H1 (cell line): Measurements from ENCODE around the gene RTP2. TPM values are rescaled to one million over a fixed set of nuclear protein-coding genes. Genes with fewer than 3 reads are reported as not detected.

Experiments used
- EP300 ChIP-seq, 2 experiments: IDR thresholded peaks; 1 replicate in 1 of 2; 2 replicates in 1 of 2; pipeline ENCODE4 v1.6.1; 2011 to 2012; ENCODE audit warnings: low read depth in 2 of 2, low read length in 2 of 2, mild to moderate bottlenecking in 2 of 2, borderline replicate concordance in 1 of 2, inconsistent platforms in 1 of 2, moderate library complexity in 1 of 2
- RBBP5 ChIP-seq: IDR thresholded peaks from 2 replicates; pipeline ENCODE4 v1.7.1; 2012; ENCODE audit warnings: low read depth, mild to moderate bottlenecking, inconsistent platforms, low read length, moderate library complexity, borderline replicate concordance
- SUZ12 ChIP-seq: fragments of 200-600 bp; sonication (generic); IDR thresholded peaks from 2 replicates; pipeline ENCODE4 v1.6.1; 2012; ENCODE audit warnings: mild to moderate bottlenecking, inconsistent platforms, low read length, moderate library complexity, mixed read lengths
- TBP ChIP-seq: IDR thresholded peaks from 2 replicates; pipeline ENCODE4 v1.6.1; 2011; ENCODE audit warnings: low read depth, low read length, improper control_type of control experiment
- polyA plus RNA-seq, 7 experiments: library from polyadenylated mRNA; depleted of rRNA in 3 of 7; stranded (reverse) in 5 of 7; unstranded in 2 of 7; fragments of >200 nt in 5 of 7; fragments of 200-250 nt in 2 of 7; gene quantifications; 1 replicate in 5 of 7; 2 replicates in 1 of 7; 4 replicates in 1 of 7; pipeline versions ENCODE4 v1.2.1 to v1.2.3, GENCODE V29; 2011 to 2013; ENCODE audit warnings: missing spikeins in 2 of 7, mixed read lengths in 2 of 7
- total RNA-seq: library from RNA; stranded (reverse); fragmentation: NEBNext Ultra II Directional; extraction: Animal tissue kit (Norgen Biotek cat#: 25700); gene quantifications from 2 replicates; pipeline ENCODE4 v1.2.1, GENCODE V29; 2021

Gene RTP2
- total and polyA plus RNA-seq, 2 of the 8 experiments (the other 6 are each of a cell fraction or from before 2014, with no cell fraction given), result not detected

DNA sequence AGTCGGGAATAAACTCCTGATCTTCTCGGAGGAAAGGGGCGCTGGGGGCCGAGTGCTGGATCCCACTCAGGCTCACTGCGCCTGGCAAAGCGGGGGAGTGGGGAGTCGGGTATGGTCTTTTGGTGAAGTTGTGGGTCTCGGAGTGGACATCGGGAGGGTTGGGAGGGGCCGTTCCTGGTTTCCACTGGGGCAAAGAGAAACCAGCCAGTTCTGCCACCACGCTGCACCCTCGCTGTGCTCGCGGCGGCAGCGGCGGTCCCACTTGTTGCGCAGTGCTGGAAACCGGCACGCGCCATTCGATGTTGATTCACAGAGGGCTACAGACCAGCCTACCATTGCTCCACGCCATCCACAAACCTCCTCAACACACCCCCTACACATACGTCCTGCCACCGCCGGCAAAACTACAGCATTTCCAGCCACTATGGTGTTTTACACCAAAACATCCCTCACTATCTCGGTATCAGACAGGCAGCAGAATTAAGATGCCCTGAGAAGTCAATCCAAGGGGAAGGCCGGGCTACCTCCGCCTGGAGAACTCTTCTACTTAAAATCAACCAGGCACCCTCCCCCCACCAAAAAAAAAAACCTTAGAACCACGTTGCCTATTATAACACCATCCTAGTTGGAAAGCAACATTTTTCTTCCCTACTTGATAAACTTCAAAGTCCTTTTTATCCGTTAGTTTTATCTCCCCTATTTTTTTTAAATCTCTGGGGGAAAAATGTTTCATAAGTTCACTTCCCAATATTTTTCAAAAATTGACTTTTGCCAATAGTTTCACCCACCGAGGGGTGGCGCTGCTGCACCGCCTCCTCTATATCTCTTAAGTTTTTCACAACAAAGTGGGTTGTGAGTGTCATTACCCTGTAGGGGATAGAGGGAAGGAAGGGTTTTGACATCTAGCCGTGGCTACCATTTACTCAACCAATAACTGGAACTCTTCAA lies 39.3 kb upstream of the RTP2 start (continued):
- TF ChIP-seq SUZ12 (no peak), EP300 (IDR thresholded peaks at IDR 0.05; ENCODE audit: borderline replicate concordance in 1 of 2, low read depth in 2 of 2, low read length in 2 of 2) (no peak), TBP (no peak), RBBP5 (no peak)
